ENCODE results near the gene EPHB1.

DNA sequence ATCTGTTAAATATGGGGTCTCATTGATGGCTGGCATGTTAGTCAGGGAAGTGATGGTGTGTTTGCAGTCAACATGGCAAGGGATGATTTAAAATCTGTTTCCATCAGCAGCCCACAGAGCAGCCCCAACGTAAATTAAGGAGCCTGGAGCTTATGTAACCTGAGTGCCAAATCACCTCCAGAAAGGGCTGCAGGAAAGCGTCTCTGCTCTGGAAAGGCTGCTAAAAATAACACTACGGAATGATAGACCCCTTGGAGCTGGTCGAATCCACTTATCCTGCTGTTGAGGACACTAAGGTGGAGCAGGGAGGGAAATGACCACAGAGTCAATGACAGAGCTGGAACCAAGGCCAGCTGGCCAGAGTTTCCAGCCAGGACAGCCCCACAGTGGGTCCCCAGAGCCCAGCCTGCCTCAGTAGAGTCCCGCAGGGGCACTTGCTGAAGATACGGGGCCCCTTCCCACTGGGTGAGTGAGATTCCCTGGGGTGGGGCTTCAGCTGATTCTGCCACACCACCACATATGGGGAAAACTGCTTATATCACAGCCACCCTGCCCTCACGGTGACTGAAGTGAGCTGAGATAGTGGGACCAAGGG, 63.5 kb downstream of the EPHB1 start:
- TF ChIP-seq, protein P1, sequence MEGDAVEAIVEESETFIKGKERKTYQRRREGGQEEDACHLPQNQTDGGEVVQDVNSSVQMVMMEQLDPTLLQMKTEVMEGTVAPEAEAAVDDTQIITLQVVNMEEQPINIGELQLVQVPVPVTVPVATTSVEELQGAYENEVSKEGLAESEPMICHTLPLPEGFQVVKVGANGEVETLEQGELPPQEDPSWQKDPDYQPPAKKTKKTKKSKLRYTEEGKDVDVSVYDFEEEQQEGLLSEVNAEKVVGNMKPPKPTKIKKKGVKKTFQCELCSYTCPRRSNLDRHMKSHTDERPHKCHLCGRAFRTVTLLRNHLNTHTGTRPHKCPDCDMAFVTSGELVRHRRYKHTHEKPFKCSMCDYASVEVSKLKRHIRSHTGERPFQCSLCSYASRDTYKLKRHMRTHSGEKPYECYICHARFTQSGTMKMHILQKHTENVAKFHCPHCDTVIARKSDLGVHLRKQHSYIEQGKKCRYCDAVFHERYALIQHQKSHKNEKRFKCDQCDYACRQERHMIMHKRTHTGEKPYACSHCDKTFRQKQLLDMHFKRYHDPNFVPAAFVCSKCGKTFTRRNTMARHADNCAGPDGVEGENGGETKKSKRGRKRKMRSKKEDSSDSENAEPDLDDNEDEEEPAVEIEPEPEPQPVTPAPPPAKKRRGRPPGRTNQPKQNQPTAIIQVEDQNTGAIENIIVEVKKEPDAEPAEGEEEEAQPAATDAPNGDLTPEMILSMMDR (IDR thresholded peaks at IDR 0.05) = no peak
- TF ChIP-seq SMC3 (IDR thresholded peaks at IDR 0.05; ENCODE audit: low read depth, low read length) = no peak
- no peak for TF ChIP-seq PBX3 (IDR thresholded peaks at IDR 0.05)
- no peak for TF ChIP-seq YY1 (IDR thresholded peaks at IDR 0.05; ENCODE audit: low read depth)
- TF ChIP-seq RCOR1 (IDR thresholded peaks at IDR 0.05; ENCODE audit: low read length) = no peak
- no peak for TF ChIP-seq ELF1 (IDR thresholded peaks at IDR 0.05)
- no peak for TF ChIP-seq FOSL2 (IDR thresholded peaks at IDR 0.05; ENCODE audit: borderline replicate concordance, low read depth)
- no peak for TF ChIP-seq EZH2phosphoT487 (IDR thresholded peaks at IDR 0.05; ENCODE audit: borderline replicate concordance, low read depth)
